IPS-18c (cell line): Measurements from ENCODE around the gene DNAI4.
"Not testable (repeated sequence)": the region's sequence is repeated elsewhere in the genome, so short reads cannot be mapped to it uniquely, and the experiment has no call there.

Source experiments
- H3K4me3 ChIP-seq: 2 replicates; pipeline ENCODE4 v1.7.0; 2013; ENCODE audit warnings: low read depth, mild to moderate bottlenecking, low read length, moderate library complexity; ENCODE audit not compliant: insufficient read depth
- H3K9me3 ChIP-seq: one replicate; pipeline ENCODE4 v1.6.1; 2013; ENCODE audit warnings: mild to moderate bottlenecking, low read length, moderate library complexity; ENCODE audit not compliant: control insufficient read depth, insufficient read depth

Gene DNAI4, protein sequence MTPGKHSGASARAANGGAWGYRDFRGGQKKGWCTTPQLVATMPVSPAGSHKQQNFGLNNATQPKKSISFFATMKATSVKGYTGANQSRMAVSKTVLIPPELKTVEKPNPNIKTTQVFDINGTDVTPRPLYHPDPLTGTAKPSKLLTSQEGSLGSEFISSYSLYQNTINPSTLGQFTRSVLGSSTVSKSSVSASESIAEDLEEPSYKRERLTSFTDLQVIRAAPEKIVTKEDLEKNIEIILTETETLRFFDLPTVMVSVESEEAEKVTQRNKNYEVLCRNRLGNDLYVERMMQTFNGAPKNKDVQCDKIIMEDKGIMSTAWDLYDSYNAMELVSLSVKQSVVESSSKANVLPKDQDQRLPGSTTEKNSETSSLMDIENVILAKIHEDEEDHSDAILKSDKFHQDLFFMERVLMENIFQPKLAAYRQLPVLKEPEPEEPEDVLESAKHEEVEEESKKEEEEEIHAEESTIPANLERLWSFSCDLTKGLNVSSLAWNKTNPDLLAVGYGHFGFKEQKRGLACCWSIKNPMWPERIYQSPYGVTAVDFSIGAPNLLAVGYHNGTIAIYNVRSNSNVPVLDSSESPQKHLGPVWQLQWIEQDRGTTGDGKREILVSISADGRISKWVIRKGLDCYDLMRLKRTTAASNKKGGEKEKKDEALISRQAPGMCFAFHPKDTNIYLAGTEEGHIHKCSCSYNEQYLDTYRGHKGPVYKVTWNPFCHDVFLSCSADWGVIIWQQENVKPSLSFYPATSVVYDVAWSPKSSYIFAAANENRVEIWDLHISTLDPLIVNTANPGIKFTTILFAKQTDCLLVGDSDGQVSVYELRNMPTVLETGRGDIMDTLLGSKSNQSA

DNA sequence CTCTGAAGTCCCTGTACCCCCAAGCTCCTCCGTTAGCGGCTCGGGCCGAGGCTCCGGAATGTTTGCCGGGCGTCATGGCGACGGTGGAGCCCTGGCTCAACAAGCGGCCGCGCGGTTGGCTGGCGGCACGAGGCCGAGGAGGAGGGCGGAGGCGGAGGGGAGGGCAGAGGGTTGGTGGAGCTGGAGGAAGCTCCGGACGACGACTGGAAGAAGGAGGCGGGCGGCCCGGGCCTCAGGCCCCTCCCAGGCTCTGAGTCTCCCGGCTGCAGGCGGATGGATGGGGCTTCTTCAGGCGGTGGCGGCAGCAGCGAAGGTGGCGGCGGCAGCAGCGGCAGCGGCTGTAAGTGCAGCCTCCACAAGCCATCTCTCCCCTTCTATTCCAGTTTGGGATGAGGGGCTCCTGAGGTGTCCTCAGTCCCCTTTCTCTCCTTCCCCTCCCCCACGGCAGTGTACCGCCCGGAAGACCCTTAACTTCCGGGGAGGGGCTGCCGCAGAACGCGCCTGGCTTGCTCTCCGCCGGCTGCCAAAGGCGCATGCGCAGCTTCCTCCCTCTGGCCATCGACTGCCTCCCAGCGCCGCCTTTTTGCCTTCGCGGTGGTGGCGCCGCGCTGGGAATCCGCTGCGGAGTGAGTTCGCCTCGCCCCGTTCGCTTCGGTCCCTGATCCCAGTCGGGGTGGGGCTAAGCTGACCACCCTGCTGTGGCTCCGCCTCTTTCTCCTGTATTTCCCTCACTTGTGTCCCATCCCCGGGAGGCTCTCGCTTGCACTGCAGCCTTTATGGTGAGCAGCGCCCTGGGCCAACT, at the start of gene DNAI4, which contains the start of gene MIER1:
Gene DNAI4, minus strand, starts transcription at position 101 of the 802 bp plus-strand sequence. Its CDS starts 25 bp downstream, at position 76.
Gene MIER1, plus strand, starts transcription at position 235 of the 802 bp plus-strand sequence. Its CDS starts 39 bp downstream, at position 274.
- Histone ChIP-seq H3K9me3 (no peaks in the 10 kb centered on the region), H3K4me3 (peak within 1 kb of the TSS; percentile 93)

- no peak overlapping the region for H3K4me3 ChIP-seq
- H3K9me3 ChIP-seq = no peaks in the 10 kb centered on the region
Measured at GRCh38 chr1:66968574-66968973, 43.9 kb upstream of the DNAI4 start.

DNA sequence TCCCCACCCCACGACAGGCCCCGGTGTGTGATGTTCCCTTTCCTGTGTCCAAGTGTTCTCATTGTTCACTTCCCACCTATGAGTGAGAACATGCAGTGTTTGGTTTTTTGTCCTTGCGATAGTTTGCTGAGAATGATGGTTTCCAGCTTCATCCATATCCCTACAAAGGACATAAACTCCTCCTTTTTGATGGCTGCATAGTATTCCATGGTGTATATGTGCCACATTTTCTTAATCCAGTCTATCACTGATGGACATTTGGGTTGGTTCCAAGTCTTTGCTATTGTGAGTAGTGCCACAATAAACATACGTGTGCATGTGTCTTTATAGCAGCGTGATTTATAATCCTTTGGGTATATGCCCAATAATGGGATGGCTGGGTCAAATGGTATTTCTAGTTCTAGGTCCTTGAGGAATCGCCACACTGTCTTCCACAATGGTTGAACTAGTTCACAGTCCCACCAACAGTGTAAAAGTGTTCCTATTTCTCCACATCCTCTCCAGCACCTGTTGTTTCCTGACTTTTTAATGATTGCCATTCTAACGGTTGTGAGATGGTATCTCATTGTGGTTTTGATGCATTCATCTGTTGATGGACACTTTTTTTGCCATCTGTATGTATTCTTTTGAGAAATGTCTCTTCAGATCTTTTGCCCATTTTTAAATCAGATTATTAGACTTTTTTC, 41.7 kb upstream of the DNAI4 start:
- H3K9me3 ChIP-seq, H3K4me3 ChIP-seq: not testable (repeated sequence)

DNA sequence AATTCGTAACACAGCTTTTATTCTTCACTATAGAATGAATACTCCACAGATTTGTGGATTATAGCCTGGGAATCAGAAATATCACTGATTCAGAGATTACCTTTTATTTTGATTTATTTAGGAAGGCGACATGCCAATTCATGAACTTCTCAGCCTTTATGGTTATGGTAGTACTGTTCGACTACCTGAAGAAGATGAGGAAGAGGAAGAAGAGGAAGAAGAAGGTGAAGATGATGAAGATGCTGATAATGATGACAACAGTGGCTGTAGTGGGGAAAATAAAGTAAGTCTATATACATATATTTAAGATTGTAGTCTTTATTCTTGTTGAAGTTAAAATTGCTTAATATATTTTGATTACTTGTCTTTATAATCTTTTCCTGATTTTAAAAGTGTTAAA, 33.3 kb upstream of the DNAI4 start:
- Histone ChIP-seq H3K4me3 (no peak overlapping the region), H3K9me3 (no peaks in the 10 kb centered on the region)

DNA sequence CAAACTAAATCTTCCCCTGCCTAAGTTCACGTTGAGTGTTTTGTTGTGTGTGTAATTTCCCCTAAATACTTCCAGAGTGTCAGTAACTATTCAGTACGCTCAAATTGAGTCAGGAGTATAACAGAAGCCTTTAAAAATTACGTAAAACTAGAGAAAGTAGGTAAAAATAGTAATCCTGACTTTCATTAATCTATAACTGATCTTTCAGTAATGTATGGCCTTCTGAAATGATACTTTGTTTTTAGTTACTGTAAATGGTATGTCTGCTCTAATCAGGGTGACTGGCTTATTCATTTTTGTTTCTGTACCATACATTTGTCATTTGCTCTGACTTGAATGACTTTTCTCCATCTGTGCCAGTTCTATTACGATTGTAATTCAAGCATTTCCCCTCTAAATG, 29.6 kb upstream of the DNAI4 start:
- Histone ChIP-seq H3K9me3 (no peaks in the 10 kb centered on the region), H3K4me3 (no peak overlapping the region)

DNA sequence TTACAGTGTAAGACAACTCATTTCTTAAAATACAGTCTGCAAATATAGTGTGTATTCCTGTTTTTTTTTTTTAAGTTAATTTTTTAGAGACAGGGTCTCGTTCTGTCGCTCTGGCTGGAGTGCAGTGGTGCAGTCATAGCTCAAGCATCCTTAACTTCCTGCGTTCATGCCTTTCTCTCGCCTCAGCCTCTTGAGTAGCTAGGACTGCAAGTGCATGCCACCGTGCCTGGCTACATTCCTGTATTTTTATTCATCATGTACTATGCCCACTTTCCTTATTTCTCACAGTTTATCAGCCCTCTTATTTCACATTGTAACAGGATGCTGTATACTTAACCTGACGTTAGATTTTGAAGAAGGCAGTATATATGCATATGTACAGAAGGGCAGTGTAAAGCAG, 26.9 kb upstream of the DNAI4 start:
- no peaks in the 10 kb centered on the region for H3K9me3 ChIP-seq
- H3K4me3 ChIP-seq = no peak overlapping the region

DNA sequence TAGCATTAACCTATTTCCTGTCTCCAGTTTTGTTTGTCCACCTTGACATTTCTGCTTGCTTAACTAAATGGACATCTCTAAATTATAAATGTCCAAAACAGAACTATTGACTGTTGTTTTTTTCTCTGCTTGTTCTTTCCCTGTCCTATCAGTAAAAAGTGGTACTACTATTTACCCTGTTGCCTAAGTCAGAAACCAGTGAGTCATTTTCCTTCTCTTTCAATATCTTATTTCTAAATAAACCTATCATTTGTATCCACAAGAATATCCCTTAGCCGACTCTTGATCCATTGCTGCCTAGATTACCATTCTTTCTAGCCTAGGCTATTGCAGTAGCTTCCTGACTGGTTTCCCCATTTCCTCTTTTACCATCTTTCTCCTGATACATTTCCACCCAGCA, 22.6 kb upstream of the DNAI4 start:
- no peaks in the 10 kb centered on the region for H3K9me3 ChIP-seq
- no peak overlapping the region for H3K4me3 ChIP-seq

DNA sequence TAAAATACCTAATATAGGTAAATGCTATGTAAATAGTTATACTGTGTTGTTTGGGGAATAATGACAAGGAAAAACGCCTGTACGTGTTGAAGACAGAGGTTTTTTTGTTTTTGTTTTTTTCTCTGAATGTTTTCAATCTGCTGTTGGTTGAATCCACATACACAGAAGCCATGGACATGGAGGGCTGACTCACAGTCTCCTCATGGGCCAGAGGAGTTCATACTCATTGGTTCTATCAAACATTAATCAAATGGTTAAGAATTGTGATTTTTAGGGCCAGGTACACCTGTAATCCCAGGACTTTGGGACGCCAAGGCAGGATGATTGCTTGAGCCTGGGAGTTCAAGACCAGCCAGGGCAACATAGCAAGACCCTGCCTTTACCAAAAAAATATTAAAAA, 20.7 kb upstream of the DNAI4 start:
- Histone ChIP-seq H3K9me3 (no peaks in the 10 kb centered on the region), H3K4me3 (no peak overlapping the region)

GRCh38 chr1:66944330-66945274, 19.9 kb upstream of the DNAI4 start:
- H3K4me3 ChIP-seq = no peak overlapping the region

DNA sequence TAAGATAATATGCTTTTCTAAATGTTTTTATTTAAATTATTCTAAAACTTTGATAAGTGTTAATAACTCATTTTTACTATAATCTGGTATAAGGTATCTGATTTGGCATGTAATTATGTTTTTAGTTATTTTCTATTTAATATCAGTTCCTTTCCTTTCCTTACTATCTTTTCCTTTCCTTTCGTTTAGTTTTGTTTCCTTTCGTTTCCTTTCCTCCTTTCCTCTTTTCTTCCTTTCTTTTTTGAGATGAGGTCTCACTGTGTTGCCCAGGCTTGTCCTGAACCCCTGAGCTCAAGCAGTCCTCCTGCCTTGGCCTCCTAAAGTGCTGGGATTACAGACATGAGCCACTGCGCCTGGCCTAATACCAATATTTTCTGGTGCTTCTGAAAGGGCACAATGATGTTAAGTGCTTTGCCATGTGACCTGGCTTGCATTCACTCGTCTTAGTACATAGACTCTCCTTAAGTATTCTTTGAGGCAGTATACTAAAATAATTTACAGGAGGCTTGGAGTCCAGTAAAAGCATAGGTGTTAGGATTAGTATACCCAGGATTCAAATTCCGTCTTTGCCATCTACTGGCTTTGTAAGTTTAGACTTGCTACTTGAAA, 18.8 kb upstream of the DNAI4 start:
- no peaks in the 10 kb centered on the region for H3K9me3 ChIP-seq
- H3K4me3 ChIP-seq = no peak overlapping the region

More at GRCh38 chr1:66944330-66945274, 19.9 kb upstream of the DNAI4 start:
- no peaks in the 10 kb centered on the region for H3K9me3 ChIP-seq

- no peak overlapping the region for H3K4me3 ChIP-seq
- H3K9me3 ChIP-seq = no peaks in the 10 kb centered on the region
Measured at GRCh38 chr1:66940981-66941380, 16.3 kb upstream of the DNAI4 start.

GRCh38 chr1:66938613-66939012, 14.0 kb upstream of the DNAI4 start:
- Histone ChIP-seq H3K9me3 (no peaks in the 10 kb centered on the region), H3K4me3 (no peak overlapping the region)

- Histone ChIP-seq H3K9me3 (no peaks in the 10 kb centered on the region), H3K4me3 (no peak overlapping the region)
Measured at GRCh38 chr1:66937529-66938234, 13.0 kb upstream of the DNAI4 start.

DNA sequence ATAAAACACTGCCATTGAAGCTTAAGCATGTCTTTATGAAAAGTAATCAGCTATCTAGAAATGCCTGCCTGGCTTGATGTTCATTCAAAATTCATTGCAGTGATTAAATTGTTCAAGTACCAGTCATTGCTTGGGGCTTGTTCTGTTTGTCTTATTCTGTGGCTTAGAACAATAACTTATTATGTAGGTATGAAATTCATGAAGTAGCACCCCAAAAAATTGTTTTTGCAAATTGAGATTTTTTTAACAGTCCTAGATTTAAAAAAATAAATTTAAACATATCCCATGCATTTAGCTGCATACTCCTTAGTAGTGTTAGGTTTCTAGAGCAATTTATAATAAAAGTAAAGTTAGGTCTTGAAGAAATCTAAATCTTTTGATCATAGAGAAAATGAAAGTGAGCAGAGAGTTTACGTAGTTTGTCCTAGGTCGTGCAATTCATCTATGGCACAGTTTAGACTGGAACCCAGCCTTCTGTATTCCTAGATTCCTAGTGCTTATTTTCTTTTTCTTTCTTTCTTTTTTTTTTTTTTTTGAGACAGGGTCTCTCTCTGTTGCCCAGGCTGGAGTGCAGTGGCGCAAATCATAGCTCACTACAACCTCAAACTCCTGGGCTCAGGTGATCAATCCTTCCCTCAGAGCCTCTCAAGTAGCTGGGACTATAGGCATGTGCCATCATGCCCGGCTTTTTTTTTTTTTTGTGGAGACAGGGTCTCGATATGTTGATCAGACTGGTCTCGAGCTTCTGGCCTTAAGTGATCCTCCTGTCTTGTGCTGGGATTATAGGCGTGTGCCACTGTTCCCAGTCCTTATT, 9.4 kb upstream of the DNAI4 start:
- H3K9me3 ChIP-seq = no peaks in the 10 kb centered on the region
- no peak overlapping the region for H3K4me3 ChIP-seq
